HEK293 (cell line): ENCODE results near the gene CARD8.

Experiments
- CTCF ChIA-PET: fragments of 350-600 bp; formaldehyde crosslinking; extraction: SDS; loops from one replicate; lab custom pipeline; 2021; ENCODE audit warnings: antibody characterized with exemption; lab: Yijun Ruan, JAX
- POLR2A ChIA-PET: fragments of 300-600 bp; formaldehyde crosslinking; extraction: SDS; loops from one replicate; lab custom pipeline; 2020; ENCODE audit warnings: antibody characterized with exemption, inconsistent platforms; lab: Yijun Ruan, JAX
- H3K27ac ChIP-seq: fragments of 200-500 bp; sonication (Bioruptor generic); 2 replicates; pipeline ENCODE4 v1.5.1; 2014; ENCODE audit warnings: low read depth, low read length, control low read depth, inconsistent platforms; ENCODE audit errors: extremely low read depth
- H3K36me3 ChIP-seq, 2 experiments: fragments of 200-500 bp in 1 of 2; sonication (Bioruptor generic) in 1 of 2; 1 replicate in 1 of 2; 2 replicates in 1 of 2; pipeline ENCODE4 v1.5.1; 2014 to 2017; ENCODE audit warnings: inconsistent platforms in 2 of 2, low read length in 2 of 2; ENCODE audit not compliant: control insufficient read depth in 2 of 2, insufficient read depth in 1 of 2
- H3K4me1 ChIP-seq: fragments of 200-500 bp; sonication (Bioruptor generic); 2 replicates; pipeline ENCODE4 v1.5.1; 2014; ENCODE audit warnings: mild to moderate bottlenecking, low read length, inconsistent platforms; ENCODE audit not compliant: control insufficient read depth, insufficient read depth
- H3K4me3 ChIP-seq: 2 replicates; pipeline ENCODE4 v1.5.1; 2011; ENCODE audit warnings: low read depth, mild to moderate bottlenecking, control low read depth, low read length, moderate library complexity
- H3K9me3 ChIP-seq: fragments of 200-500 bp; sonication (Bioruptor generic); 2 replicates; pipeline ENCODE4 v1.5.1; 2014; ENCODE audit warnings: low read depth, low read length, inconsistent platforms; ENCODE audit not compliant: control insufficient read depth, insufficient read depth
- KLF8 ChIP-seq: fragments of 450-650 bp; formaldehyde crosslinking; IDR thresholded peaks from 2 replicates; pipeline ENCODE4 v1.5.1; 2016; ENCODE audit warnings: missing biosample characterization, missing genetic modification characterization
- PRDM2 ChIP-seq: fragments of 450-650 bp; formaldehyde crosslinking; IDR thresholded peaks from 2 replicates; pipeline ENCODE4 v1.5.1; 2016; ENCODE audit warnings: missing biosample characterization, missing genetic modification characterization, borderline replicate concordance
- RBAK ChIP-seq: fragments of 450-650 bp; formaldehyde crosslinking; IDR thresholded peaks from 2 replicates; pipeline ENCODE4 v1.5.1; 2016; ENCODE audit warnings: missing biosample characterization, missing genetic modification characterization
- SALL2 ChIP-seq: fragments of 450-650 bp; formaldehyde crosslinking; IDR thresholded peaks from 2 replicates; pipeline ENCODE4 v1.5.0; 2017; ENCODE audit warnings: missing biosample characterization, mild to moderate bottlenecking, missing genetic modification characterization, borderline replicate concordance
- SP2 ChIP-seq: fragments of 450-650 bp; formaldehyde crosslinking; IDR thresholded peaks from 2 replicates; pipeline ENCODE4 v1.5.1; 2016; ENCODE audit warnings: missing biosample characterization, missing genetic modification characterization
- TRIM28 ChIP-seq: IDR thresholded peaks from 2 replicates; pipeline ENCODE4 v1.6.1; 2011; ENCODE audit warnings: low read length, control low read depth, borderline replicate concordance
- ZBTB11 ChIP-seq: fragments of 450-650 bp; formaldehyde crosslinking; conservative IDR thresholded peaks from 2 replicates; pipeline ENCODE4 v1.5.1; 2016; ENCODE audit warnings: low read depth, missing biosample characterization, missing genetic modification characterization
- ZBTB17 ChIP-seq: fragments of 450-650 bp; formaldehyde crosslinking; IDR thresholded peaks from 2 replicates; pipeline ENCODE4 v1.5.1; 2016; ENCODE audit warnings: missing biosample characterization, missing genetic modification characterization
- ZNF121 ChIP-seq: fragments of 450-650 bp; formaldehyde crosslinking; IDR thresholded peaks from 2 replicates; pipeline ENCODE4 v1.5.1; 2016; ENCODE audit warnings: missing biosample characterization, missing genetic modification characterization
- ZNF239 ChIP-seq: fragments of 450-650 bp; formaldehyde crosslinking; IDR thresholded peaks from 2 replicates; pipeline ENCODE4 v1.5.1; 2016; ENCODE audit warnings: missing biosample characterization, missing genetic modification characterization
- ZNF248 ChIP-seq: fragments of 450-650 bp; formaldehyde crosslinking; IDR thresholded peaks from 2 replicates; pipeline ENCODE4 v1.5.1; 2017; ENCODE audit warnings: missing biosample characterization, missing genetic modification characterization
- ZNF302 ChIP-seq: fragments of 450-650 bp; formaldehyde crosslinking; IDR thresholded peaks from 2 replicates; pipeline ENCODE4 v1.5.1; 2016; ENCODE audit warnings: missing biosample characterization, missing genetic modification characterization, low read depth
- ZNF391 ChIP-seq: fragments of 450-650 bp; formaldehyde crosslinking; IDR thresholded peaks from 2 replicates; pipeline ENCODE4 v1.5.1; 2016; ENCODE audit warnings: low read depth, missing biosample characterization, missing genetic modification characterization, borderline replicate concordance
- ZNF394 ChIP-seq: fragments of 450-650 bp; formaldehyde crosslinking; IDR thresholded peaks from 2 replicates; pipeline ENCODE4 v1.5.1; 2016; ENCODE audit warnings: missing biosample characterization, missing genetic modification characterization, mild to moderate bottlenecking, moderate library complexity, borderline replicate concordance
- ZNF416 ChIP-seq: fragments of 450-650 bp; formaldehyde crosslinking; IDR thresholded peaks from 2 replicates; pipeline ENCODE4 v1.5.1; 2016; ENCODE audit warnings: missing biosample characterization, missing genetic modification characterization
- ZNF521 ChIP-seq: fragments of 450-650 bp; formaldehyde crosslinking; IDR thresholded peaks from 2 replicates; pipeline ENCODE4 v1.5.1; 2017; ENCODE audit warnings: missing biosample characterization, mild to moderate bottlenecking, missing genetic modification characterization
- ZNF529 ChIP-seq: fragments of 450-650 bp; formaldehyde crosslinking; IDR thresholded peaks from 2 replicates; pipeline ENCODE4 v1.5.1; 2017; ENCODE audit warnings: missing genetic modification characterization, missing biosample characterization; ENCODE audit not compliant: insufficient replicate concordance
- ZNF558 ChIP-seq: fragments of 450-650 bp; formaldehyde crosslinking; IDR thresholded peaks from 2 replicates; pipeline ENCODE4 v1.5.1; 2016; ENCODE audit warnings: missing biosample characterization, missing genetic modification characterization
- ZNF600 ChIP-seq: fragments of 450-650 bp; formaldehyde crosslinking; IDR thresholded peaks from 2 replicates; pipeline ENCODE4 v1.5.1; 2016; ENCODE audit warnings: missing biosample characterization, missing genetic modification characterization
- ZNF624 ChIP-seq: fragments of 450-650 bp; formaldehyde crosslinking; IDR thresholded peaks from 2 replicates; pipeline ENCODE4 v1.5.1; 2017; ENCODE audit warnings: missing biosample characterization, missing genetic modification characterization
- ZNF654 ChIP-seq: fragments of 450-650 bp; formaldehyde crosslinking; IDR thresholded peaks from 2 replicates; pipeline ENCODE4 v1.5.1; 2016; ENCODE audit warnings: low read depth, missing biosample characterization, missing genetic modification characterization
- ZNF660 ChIP-seq: fragments of 450-650 bp; IDR thresholded peaks from 2 replicates; pipeline ENCODE4 v1.5.1; 2018; ENCODE audit warnings: missing biosample characterization, mild to moderate bottlenecking, missing genetic modification characterization
- ZNF792 ChIP-seq: fragments of 450-650 bp; formaldehyde crosslinking; IDR thresholded peaks from 2 replicates; pipeline ENCODE4 v1.5.1; 2016; ENCODE audit warnings: missing biosample characterization, missing genetic modification characterization
- TF ChIP-seq, protein P1 (sequence below): fragments of 450-650 bp; formaldehyde crosslinking; IDR thresholded peaks from 2 replicates; pipeline ENCODE4 v1.5.1; 2016; ENCODE audit warnings: missing biosample characterization, missing genetic modification characterization

Gene CARD8

GRCh38 chr19:48248081-48248833 lies 7.5 kb downstream of the CARD8 start (continued):
- TF ChIP-seq ZNF391 (no peak), ZNF416 (tag by site-specific recombination) (no peak), ZNF654 (tag by site-specific recombination) (no peak), ZNF394 (no peak), ZNF792 (no peak), ZNF521 (no peak), SP2 (tag by site-specific recombination) (no peak), ZNF660 (tag by site-specific recombination) (no peak), ZNF529 (tag by site-specific recombination) (no peak)

- Histone ChIP-seq H3K9me3 (no peaks in the 10 kb centered on the region), H3K4me3 (no peak overlapping the region), H3K27ac (no peak overlapping the region), H3K36me3 (peaks cover 24 to 28% of the 10 kb centered on the region in 2 experiments), H3K4me1 (no peaks in the 10 kb centered on the region; the same call in 1 of the 2 replicates)
- POLR2A ChIA-PET: no interaction called here
- CTCF ChIA-PET: no interaction called here
- TF ChIP-seq ZNF558 (tag by site-specific recombination) (no peak), PRDM2 (tag by site-specific recombination) (no peak), TRIM28 (no peak), ZNF624 (tag by site-specific recombination) (no peak), RBAK (tag by site-specific recombination) (no peak), KLF8 (tag by site-specific recombination) (no peak), ZBTB11 (tag by site-specific recombination) (no peak), ZNF248 (tag by site-specific recombination) (no peak), SALL2 (tag by site-specific recombination) (no peak), ZNF600 (tag by site-specific recombination) (no peak), ZNF239 (tag by site-specific recombination) (no peak), ZNF121 (no peak), ZBTB17 (tag by site-specific recombination) (no peak), ZNF302 (tag by site-specific recombination) (no peak)
- TF ChIP-seq, protein P1, sequence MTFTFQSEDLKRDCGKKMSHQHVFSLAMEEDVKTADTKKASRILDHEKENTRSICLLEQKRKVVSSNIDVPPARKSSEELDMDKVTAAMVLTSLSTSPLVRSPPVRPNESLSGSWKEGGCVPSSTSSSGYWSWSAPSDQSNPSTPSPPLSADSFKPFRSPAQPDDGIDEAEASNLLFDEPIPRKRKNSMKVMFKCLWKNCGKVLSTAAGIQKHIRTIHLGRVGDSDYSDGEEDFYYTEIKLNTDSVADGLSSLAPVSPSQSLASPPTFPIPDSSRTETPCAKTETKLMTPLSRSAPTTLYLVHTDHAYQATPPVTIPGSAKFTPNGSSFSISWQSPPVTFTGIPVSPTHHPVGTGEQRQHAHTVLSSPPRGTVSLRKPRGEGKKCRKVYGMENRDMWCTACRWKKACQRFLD (tag by site-specific recombination): no peak
- TF ChIP-seq, all 188 proteins: peak for 0
Measured at GRCh38 chr19:48247212-48247611, 8.5 kb downstream of the CARD8 start.
